GM20000 (cell line): ENCODE data around the gene ZRANB1.

Source experiments
- DNase-seq: peaks from one replicate; pipeline ENCODE4 v3.0.0; 2012; ENCODE audit warnings: low spot score
- CTCF ChIP-seq: IDR thresholded peaks from 2 replicates; pipeline ENCODE4 v1.5.1; 2012; ENCODE audit warnings: mild to moderate bottlenecking, control low read depth; ENCODE audit errors: extremely low read depth, missing control alignments

ZRANB1 gene

GRCh38 chr10:125016611-125017202 lies 74.8 kb downstream of the ZRANB1 start:
- no peak for TF ChIP-seq CTCF
- no peak for DNase-seq

- TF ChIP-seq CTCF = no peak
- DNase-seq = no peak
Observed at GRCh38 chr10:125017547-125018298, 75.8 kb downstream of the ZRANB1 start.

DNA sequence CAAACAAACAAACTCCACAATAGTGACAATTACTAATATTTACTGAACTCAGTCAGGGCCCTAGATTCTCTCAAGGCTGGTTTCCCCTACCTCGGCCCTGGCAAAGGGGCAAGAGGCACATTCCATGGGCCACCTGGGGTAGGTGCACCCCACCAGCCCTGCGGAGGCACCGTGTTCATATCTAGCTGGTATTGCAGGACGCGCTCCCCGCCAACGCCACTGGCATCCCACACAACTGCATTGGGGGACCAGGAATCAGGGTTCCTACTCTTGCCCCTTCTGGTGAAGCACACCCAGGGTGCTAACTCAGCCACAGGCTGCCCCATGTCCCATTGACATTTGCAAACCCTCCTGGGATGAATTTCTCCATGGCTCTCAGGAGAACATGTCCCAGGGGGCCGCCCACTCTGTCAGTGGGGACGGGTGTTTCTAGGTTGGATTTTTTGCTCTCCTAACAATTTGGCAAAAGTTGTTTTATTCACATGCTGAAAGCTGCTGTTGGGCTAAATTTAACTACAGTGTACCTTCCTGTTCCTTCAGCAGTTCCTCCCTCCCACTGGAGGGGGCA lies 76.7 kb downstream of the ZRANB1 start:
- no peak for TF ChIP-seq CTCF

GRCh38 chr10:125020386-125020785 lies 78.5 kb downstream of the ZRANB1 start:
- no peak for TF ChIP-seq CTCF
- DNase-seq = no peak

More for the DNA sequence above, 76.7 kb downstream of the ZRANB1 start:
- DNase-seq = no peak

- no peak for DNase-seq
- no peak for TF ChIP-seq CTCF
Observed at GRCh38 chr10:125020871-125021270, 78.9 kb downstream of the ZRANB1 start.

GRCh38 chr10:125021686-125022344 lies 79.9 kb downstream of the ZRANB1 start:
- TF ChIP-seq CTCF = no peak
- no peak for DNase-seq

- no peak for DNase-seq
- TF ChIP-seq CTCF = no peak
Observed at GRCh38 chr10:125022671-125023070, 80.7 kb downstream of the ZRANB1 start.
